Measurements from ENCODE around the gene FOXA3. TPM values are rescaled to one million over a fixed set of nuclear protein-coding genes. Genes with fewer than 3 reads are reported as not detected.
"Not testable (repeated sequence)": the region's sequence is repeated elsewhere in the genome, so short reads cannot be mapped to it uniquely, and the experiment has no call there.

Gene FOXA3
- total RNA-seq, 2 experiments from 2014 or later = not detected

DNA sequence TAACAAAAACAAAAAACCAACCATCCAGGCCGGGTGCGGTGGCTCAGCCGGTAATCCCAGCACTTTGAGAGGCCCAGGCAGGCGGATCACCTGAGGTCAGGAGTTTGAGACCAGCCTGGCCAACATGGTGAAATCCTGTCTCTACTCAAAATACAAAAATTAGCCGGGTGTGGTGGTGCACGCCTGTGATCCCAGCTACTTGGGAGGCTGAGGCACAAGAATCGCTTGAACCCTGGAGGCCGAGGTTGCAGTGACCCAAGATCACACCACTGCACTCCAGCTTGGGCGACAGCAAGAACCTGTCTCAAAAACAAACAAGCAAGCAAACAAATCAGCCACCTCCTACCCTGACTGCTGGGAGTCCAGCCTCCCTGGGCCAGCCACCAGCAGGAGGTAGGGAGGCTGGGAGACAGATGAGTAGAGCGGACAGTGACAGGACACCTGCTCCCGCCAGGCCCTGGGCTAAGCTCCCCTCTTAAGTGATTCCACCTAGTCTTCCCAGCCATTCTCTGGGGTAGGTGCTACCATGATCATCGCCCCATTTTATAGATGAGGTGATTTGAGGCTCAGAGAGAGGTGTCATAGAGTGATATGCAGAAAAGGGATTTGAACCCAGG, 32.0 kb downstream of the FOXA3 start:
- Mint-ChIP-seq H3K36me3 (peaks cover 29% of the 10 kb centered on the region), H3K4me1 (peaks cover 12% of the 10 kb centered on the region)
- H3K27ac Mint-ChIP-seq; H3K4me3 Mint-ChIP-seq; DNase-seq; H3K9me3 Mint-ChIP-seq; H3K27me3 Mint-ChIP-seq; ATAC-seq (ENCODE audit: low read depth); POLR2A ChIA-PET: not testable (repeated sequence)

DNA sequence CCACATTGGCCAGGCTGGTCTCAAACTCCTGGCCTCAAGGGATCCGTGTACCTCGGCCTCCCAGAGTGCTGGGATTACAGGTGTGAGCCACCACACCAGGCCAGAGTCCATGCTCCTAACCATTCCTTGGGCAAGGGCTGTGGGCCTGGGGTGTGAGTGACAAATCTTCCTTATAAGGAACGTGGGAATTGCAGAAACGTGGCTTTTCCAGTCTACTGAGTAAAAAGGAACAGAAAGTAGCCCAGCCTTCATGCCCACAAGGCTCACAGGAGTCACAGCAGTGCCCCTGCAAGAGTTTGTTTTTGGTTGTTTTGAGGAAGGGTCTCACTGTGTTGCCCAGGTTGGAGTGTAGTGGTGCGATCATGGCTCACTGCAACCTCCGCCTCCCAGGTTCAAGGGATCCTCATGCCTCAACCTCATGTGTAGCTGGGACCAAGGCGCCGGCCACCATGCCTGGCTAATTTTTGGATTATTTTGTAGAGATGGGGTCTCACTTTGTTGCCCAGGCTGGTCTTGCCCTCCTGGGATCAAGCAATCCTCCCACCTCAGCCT, 33.2 kb downstream of the FOXA3 start:
- H3K9me3 Mint-ChIP-seq = no peaks in the 10 kb centered on the region
- no peak for ATAC-seq (ENCODE audit: low read depth)
- H3K4me3 Mint-ChIP-seq = no peak overlapping the region
- POLR2A ChIA-PET = interaction anchor here (0.7 kb wide), 1 partner anchor 456 kb away, joined by 4 read pairs; no protein-coding TSS in a partner anchor
- no peak for DNase-seq
- H3K27ac Mint-ChIP-seq = no peak overlapping the region
- H3K27me3 Mint-ChIP-seq = no peaks in the 10 kb centered on the region
- peaks cover 29% of the 10 kb centered on the region for H3K36me3 Mint-ChIP-seq
- H3K4me1 Mint-ChIP-seq = peaks cover 13% of the 10 kb centered on the region

DNA sequence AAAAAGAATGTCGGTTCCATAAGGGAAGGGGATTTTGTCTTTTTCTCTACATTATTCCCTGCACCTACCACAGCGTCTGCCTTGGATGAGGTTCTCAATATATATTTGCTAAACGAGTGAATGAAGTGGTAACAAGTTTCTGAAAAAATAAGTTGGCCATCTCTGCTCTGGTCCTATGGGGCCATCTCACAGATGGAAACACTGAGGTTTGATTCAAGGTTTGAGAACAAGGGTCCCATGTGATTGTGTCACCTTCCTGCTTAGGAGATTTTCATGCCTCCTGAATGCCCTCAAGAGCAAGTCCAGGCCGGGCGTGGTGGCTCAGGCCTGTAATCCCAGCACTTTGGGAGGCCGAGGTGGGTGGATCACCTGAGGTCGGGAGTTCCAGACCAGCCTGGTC, 35.1 kb downstream of the FOXA3 start:
- Mint-ChIP-seq H3K4me3 (no peak overlapping the region), H3K27ac (no peak overlapping the region), H3K36me3 (peaks cover 29% of the 10 kb centered on the region), H3K9me3 (no peaks in the 10 kb centered on the region), H3K27me3 (no peaks in the 10 kb centered on the region), H3K4me1 (peaks cover 20% of the 10 kb centered on the region)
- ATAC-seq (ENCODE audit: low read depth) (no peak), DNase-seq (no peak)
- POLR2A ChIA-PET = no interaction called here

DNA sequence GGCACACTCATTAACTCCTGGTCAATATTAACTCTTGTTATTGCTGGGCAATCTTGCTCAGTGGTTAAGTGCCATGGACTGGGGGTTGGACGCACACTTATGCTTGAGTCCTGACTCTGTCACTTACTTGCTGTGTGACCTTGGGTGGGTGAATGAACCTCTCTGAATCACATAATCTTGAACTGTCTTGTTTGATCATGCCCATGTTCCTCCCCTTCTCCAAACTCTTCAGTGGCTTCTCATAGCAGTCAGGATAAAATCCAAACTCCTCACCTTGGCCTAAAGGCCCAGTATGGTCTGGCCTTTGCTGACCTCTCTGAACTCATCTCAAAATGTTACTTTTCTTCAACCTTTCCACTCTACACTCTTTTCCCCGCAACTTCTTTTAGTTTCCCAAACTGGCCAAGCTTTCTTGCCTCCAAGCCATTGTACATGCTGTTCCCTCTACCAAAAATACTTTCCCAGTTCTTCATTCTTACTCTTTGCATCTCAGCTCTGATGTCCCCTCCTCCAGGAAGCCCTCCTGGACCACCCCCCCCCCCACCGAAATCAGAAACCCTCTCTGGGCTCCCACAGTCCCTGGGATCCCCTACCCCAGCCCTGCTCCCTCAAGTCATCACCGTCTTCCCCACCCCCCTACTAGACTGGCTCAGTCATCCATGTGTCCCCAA, 35.9 kb downstream of the FOXA3 start:
- H3K4me3 Mint-ChIP-seq = no peak overlapping the region
- H3K4me1 Mint-ChIP-seq = peaks cover 20% of the 10 kb centered on the region
- no peaks in the 10 kb centered on the region for H3K9me3 Mint-ChIP-seq
- no peak for ATAC-seq (ENCODE audit: low read depth)
- peaks cover 27% of the 10 kb centered on the region for H3K36me3 Mint-ChIP-seq
- no peaks in the 10 kb centered on the region for H3K27me3 Mint-ChIP-seq
- H3K27ac Mint-ChIP-seq = no peak overlapping the region
- no peak for DNase-seq
- POLR2A ChIA-PET = no interaction called here

DNA sequence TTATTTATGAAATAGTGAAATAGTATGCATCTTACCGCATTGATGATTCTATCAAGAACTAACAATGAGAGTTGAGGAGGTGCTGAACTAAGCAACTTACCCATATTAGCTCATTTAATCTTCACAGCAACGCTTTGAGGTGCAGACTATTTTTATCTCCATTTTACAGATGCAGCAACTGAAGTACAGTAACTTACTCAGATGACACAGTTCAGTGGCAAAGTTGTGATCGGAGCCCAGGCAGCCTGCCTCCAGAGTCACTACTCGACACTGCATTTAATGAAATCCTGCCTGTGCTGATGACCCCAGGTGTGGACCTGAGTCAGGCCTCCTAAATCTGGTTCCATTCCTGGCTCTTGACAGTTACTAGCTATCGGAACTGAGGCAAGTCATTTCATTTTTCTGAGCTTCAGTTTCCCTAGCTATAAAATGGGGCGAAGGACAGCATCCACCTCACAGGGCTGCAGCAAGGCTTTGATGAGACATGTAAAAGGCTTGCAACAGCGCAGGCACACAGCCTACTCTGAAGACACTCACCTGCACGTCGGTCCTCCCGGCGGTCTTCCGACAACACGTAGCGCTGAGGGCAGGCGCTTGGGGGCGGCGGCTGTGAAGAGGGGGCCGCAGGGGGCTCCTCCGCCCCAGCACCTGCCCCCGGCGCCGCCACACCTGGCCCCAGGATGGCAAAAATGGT, 36.8 kb downstream of the FOXA3 start:
- Mint-ChIP-seq H3K27ac (no peak overlapping the region), H3K9me3 (no peaks in the 10 kb centered on the region), H3K27me3 (no peaks in the 10 kb centered on the region), H3K36me3 (peaks cover 21% of the 10 kb centered on the region), H3K4me1 (peaks cover 20% of the 10 kb centered on the region), H3K4me3 (peak overlapping the region; percentile 32)
- POLR2A ChIA-PET = interaction anchor here (3.4 kb wide), 1 partner anchor 15 kb away, joined by 45 read pairs; the partner anchor contains the start of gene IRF2BP1
- ATAC-seq (ENCODE audit: low read depth) = no peak
- no peak for DNase-seq

DNA sequence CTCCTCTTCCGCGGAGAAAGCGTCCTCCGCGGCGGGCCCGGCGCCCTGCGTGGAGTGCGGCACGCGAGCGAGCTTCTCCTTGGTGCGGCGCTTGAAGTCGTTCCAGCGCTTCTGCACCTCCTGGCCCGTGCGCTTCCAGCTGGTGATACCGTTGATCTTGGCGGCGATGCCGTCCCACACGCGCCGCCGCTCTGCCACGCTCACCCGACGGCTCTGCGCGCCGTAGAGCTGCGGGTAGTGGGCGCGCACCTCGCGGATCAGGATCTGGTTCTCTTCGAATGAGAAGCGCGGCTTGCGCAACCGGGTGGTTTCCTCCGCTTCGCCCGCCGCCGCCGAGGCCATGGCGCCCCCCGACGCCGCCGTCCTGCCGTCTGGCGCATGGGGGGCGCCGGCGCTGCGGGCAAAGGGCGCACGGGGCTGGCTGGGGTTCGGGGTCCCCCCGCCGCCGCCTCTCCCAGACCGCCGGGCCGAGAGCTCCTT, 37.3 kb downstream of the FOXA3 start:
- ATAC-seq (ENCODE audit: low read depth) (no peak), DNase-seq (peak; percentile 61)
- peaks cover 20% of the 10 kb centered on the region for H3K4me1 Mint-ChIP-seq
- no peak overlapping the region for H3K27ac Mint-ChIP-seq
- H3K27me3 Mint-ChIP-seq = no peaks in the 10 kb centered on the region
- H3K4me3 Mint-ChIP-seq = peak overlapping the region; percentile 51
- POLR2A ChIA-PET = interaction anchor here (3.4 kb wide), 1 partner anchor 15 kb away, joined by 45 read pairs; the partner anchor contains the start of gene IRF2BP1
- H3K36me3 Mint-ChIP-seq = peaks cover 21% of the 10 kb centered on the region
- H3K9me3 Mint-ChIP-seq = no peaks in the 10 kb centered on the region

DNA sequence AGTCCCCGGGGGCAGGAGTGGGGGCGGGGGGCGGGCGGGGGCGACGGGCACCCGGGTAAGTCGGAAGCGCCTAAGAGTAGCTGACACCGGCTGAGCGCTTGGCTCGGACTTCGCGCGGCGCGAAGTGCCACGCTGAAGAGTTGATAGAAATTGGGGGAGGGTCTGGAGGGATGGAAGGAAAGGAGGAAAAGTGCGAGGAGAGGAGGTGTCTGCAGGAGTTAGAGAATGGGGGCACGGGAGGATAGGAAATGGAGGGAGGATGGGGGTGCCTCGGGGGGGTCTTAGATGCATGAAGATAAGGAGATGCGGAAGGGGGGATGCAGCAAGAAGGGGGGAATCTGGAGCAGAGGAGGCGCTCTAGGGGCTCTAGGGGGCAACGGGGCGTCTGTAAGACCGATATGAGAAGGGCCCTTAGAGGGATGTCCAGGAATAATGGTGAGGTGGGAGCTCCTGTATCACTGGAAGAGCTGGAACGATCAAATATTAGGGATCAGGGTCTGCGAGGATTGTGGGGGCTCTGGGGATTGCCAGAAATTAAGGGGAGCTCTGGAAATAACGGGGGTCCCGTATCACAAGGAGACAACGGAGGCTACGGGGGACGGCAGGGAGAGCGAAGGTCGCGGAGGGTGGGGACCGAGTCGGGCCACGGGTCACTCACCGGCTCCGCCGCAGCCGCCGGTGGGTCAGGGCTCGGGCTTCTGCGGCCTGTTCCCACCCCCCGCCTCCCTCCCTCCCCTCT, 38.0 kb downstream of the FOXA3 start, which contains the start of gene MYPOP:
TSS of gene MYPOP (minus strand) at position 702 of the 739 bp plus-strand sequence. CDS start 840 bp downstream, outside the sequence.
- Mint-ChIP-seq H3K36me3 (peaks cover 21% of the 10 kb centered on the region), H3K27ac (peak within 1 kb of the TSS; percentile 90), H3K4me1 (peaks cover 20% of the 10 kb centered on the region), H3K27me3 (no peaks in the 10 kb centered on the region), H3K4me3 (peak within 1 kb of the TSS; percentile 97), H3K9me3 (no peaks in the 10 kb centered on the region)
- no peak for ATAC-seq (ENCODE audit: low read depth)
- POLR2A ChIA-PET = interaction anchor here (0.6 to 3.4 kb wide), 14 partner anchors 11 to 185 kb away, joined by 3 to 45 read pairs (median 4); partner anchors contain the start of genes CCDC61, FBXO46 and IRF2BP1
- no peak for DNase-seq

DNA sequence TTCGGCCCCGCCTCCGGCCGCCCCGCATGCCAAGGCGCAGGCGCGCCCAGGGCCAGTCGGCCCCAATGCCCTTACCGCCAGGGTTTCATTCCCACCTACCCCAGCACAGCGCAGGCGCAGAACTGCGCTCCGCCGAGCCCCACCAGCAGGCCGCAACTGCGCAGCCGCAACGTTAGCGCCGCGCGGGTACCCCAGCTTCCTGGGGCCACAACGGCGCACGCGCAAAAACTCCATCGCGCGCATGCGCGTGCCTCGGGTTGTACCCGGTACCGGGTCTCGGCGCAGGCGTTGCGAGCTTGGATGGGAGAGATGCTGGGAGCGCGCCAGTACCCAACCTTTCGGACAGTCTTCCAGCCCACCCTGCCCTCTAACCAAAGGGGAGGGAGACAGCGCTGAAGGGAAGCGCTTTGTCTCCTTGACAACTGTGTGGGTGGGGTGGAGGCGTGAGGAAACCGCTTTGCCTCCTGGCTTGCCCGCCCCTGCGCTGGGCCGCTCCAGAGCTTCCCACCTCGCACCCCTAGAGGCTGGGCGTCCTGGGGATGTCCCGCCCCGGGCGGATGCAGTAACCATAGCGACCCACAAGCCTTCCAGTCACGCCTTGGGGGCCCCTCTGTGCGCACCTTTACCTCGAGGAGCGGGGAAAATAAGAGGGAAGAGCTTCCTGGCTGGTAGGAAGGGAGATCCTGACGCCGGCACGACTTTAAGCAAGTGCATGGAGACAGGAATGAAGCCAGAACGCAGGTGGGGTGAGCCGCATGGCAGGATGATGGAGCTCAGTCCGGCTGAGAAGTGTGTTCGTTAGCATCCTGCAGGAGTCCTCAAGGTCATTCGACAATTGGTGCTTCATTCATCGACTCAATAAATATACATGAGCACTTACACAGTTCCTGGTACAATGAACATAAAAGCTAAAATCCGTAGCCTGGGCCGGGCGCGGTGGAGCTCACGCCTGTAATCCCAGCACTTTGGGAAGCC, 38.8 kb downstream of the FOXA3 start:
- POLR2A ChIA-PET = interaction anchor here (0.6 to 3.4 kb wide), 17 partner anchors 10 to 1695 kb away, joined by 3 to 45 read pairs (median 4); partner anchors contain the start of genes CCDC61, FBXO46 and IRF2BP1
- Mint-ChIP-seq H3K27me3 (no peaks in the 10 kb centered on the region), H3K36me3 (peaks cover 21% of the 10 kb centered on the region), H3K27ac (peak overlapping the region; percentile 90), H3K4me1 (peaks cover 20% of the 10 kb centered on the region), H3K9me3 (no peaks in the 10 kb centered on the region), H3K4me3 (peak overlapping the region; percentile 97)
- DNase-seq (peak; percentile 100), ATAC-seq (ENCODE audit: low read depth) (peak; percentile 92)

DNA sequence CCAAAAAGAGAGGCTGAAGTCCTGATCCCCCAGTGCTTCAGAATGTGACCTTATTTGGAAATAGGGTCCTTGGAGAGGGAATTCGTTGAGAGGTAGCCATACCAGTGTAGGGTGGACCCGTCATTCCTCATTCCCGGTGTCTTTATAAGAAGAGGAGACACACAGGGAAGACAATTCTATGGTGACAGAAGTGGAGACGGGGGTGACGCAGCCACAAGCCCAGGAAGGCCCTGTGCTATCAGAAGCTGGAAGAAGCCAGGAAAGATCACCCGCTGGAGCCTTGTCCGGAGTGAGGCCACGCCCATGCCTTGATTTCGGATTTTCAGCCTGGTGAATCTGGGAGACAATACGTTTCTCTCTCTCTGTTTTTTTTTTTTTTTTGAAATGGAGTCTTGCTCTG, 40.9 kb downstream of the FOXA3 start:
- Mint-ChIP-seq H3K27ac (no peak overlapping the region), H3K27me3 (peaks cover 6% of the 10 kb centered on the region), H3K4me3 (no peak overlapping the region), H3K4me1 (peaks cover 18% of the 10 kb centered on the region), H3K9me3 (no peaks in the 10 kb centered on the region), H3K36me3 (peaks cover 6% of the 10 kb centered on the region)
- POLR2A ChIA-PET = no interaction called here
- DNase-seq (no peak), ATAC-seq (ENCODE audit: low read depth) (no peak)

DNA sequence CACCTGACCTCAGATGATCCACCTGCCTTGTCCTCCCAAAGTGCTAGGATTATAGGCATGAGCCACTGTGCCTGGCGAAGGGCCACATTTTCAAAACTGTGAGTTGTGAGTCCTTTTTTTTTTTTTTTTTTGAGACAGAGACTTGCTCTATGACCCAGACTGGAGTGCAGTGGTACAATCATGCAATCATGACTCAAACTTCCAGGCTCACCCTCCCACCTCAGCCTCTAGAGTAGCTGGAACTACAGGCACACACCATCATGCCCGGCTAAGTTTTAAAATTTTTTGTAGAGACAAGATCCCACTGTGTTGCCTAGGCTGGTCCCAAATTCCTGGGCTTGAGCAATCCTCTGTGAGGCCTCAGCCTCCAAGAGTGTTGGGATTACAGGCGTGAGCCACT, 42.1 kb downstream of the FOXA3 start:
- DNase-seq (no peak), ATAC-seq (ENCODE audit: low read depth) (no peak)
- POLR2A ChIA-PET = no interaction called here
- Mint-ChIP-seq H3K9me3 (no peaks in the 10 kb centered on the region), H3K27me3 (peaks cover 17% of the 10 kb centered on the region), H3K36me3 (no peaks in the 10 kb centered on the region), H3K4me1 (peaks cover 10% of the 10 kb centered on the region), H3K4me3 (no peak overlapping the region), H3K27ac (no peak overlapping the region)

DNA sequence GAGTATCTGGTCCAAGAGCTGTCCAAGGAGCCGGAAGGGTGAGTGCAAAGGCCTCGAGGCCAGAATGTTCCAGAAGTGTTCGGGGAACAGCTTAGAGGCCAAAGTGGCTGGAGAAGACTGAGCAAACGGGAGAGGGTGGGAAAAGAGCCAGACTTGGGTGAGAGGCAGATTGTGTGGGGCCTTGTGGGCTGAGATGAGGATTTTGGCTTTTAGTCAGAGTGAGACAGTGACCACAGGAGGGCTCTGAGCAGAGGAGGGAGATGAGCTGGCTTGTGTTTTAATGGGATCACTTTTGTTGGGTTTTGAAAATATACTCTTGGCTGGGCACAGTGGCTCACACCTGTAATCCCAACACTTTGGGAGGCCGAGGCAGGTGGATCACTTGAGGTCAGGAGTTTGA, 44.8 kb downstream of the FOXA3 start:
- peaks cover 35% of the 10 kb centered on the region for H3K27me3 Mint-ChIP-seq
- H3K4me3 Mint-ChIP-seq = no peak overlapping the region
- H3K4me1 Mint-ChIP-seq = peaks cover 2% of the 10 kb centered on the region
- DNase-seq (no peak), ATAC-seq (ENCODE audit: low read depth) (no peak)
- no peak overlapping the region for H3K27ac Mint-ChIP-seq
- H3K36me3 Mint-ChIP-seq = no peaks in the 10 kb centered on the region
- H3K9me3 Mint-ChIP-seq = no peaks in the 10 kb centered on the region
- POLR2A ChIA-PET = no interaction called here

DNA sequence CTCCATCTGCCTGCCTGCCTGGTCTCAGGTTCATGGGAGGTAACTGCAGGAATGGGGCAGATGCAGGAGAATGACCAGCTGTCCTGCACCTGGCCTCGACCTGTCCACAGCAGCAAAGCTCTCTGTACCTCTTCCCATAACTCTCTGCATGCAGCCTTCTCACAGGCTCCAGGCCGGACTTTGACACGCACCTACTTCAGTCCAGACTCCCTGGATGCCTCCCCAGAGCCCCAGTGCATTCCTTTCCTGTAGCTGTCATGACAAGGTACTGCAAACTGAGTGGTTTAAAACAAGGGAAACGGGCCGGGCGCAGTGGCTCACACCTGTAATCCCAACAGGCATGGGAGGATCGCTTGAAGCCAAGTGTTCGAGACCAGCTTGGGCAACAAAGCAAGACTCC, 47.2 kb downstream of the FOXA3 start:
- H3K27me3 Mint-ChIP-seq = peaks cover 36% of the 10 kb centered on the region
- POLR2A ChIA-PET = interaction anchor here (0.6 kb wide), 1 partner anchor 103 kb away, joined by 5 read pairs; no protein-coding TSS in a partner anchor

More for the DNA sequence above, 47.2 kb downstream of the FOXA3 start:
- no peak overlapping the region for H3K27ac Mint-ChIP-seq
- peaks cover 1% of the 10 kb centered on the region for H3K4me1 Mint-ChIP-seq
- no peaks in the 10 kb centered on the region for H3K9me3 Mint-ChIP-seq
- no peak for DNase-seq
- H3K4me3 Mint-ChIP-seq = no peak overlapping the region
- no peak for ATAC-seq (ENCODE audit: low read depth)
- H3K36me3 Mint-ChIP-seq = no peaks in the 10 kb centered on the region

All from activated naive CD8-positive, alpha-beta T cell treated with anti-CD3 and anti-CD28 coated beads, Interleukin-2, amount 10 ng/mL, durations not matched to agents 7 days and 5 days (primary cell).